Omental fat pad (tissue), 4 donors: ENCODE data around the gene GTF3C2. TPM values are rescaled to one million over a fixed set of nuclear protein-coding genes. Genes with fewer than 3 reads are reported as not detected.

Experiments used
- ATAC-seq: fragments of 150-250 bp; one replicate; pipeline ENCODE4 v1.9.1; 2016; ENCODE audit warnings: mild to moderate bottlenecking, moderate library complexity; ENCODE audit not compliant: low FRiP score
- DNase-seq: peaks from one replicate; pipeline ENCODE4 v3.0.0-alpha.2; 2019; ENCODE audit warnings: low spot score
- total RNA-seq, 4 donors: library from RNA; depleted of rRNA; stranded (reverse); fragments of >200 nt; gene quantifications; one replicate each; pipeline ENCODE4 v1.1.0, GENCODE V29; 2016
- TF ChIP-seq, protein P1 (sequence below), 3 donors: fragments of 450-650 bp; IDR thresholded peaks; one replicate each; pipeline ENCODE4 v1.5.1; 2016 to 2017; ENCODE audit warnings: antibody characterized with exemption in 3 of 3, mild to moderate bottlenecking in 3 of 3, moderate library complexity in 2 of 3

Gene GTF3C2
- total RNA-seq, 4 donors from 2014 or later, result 24.8 to 76.1 (median 34.8) TPM

DNA sequence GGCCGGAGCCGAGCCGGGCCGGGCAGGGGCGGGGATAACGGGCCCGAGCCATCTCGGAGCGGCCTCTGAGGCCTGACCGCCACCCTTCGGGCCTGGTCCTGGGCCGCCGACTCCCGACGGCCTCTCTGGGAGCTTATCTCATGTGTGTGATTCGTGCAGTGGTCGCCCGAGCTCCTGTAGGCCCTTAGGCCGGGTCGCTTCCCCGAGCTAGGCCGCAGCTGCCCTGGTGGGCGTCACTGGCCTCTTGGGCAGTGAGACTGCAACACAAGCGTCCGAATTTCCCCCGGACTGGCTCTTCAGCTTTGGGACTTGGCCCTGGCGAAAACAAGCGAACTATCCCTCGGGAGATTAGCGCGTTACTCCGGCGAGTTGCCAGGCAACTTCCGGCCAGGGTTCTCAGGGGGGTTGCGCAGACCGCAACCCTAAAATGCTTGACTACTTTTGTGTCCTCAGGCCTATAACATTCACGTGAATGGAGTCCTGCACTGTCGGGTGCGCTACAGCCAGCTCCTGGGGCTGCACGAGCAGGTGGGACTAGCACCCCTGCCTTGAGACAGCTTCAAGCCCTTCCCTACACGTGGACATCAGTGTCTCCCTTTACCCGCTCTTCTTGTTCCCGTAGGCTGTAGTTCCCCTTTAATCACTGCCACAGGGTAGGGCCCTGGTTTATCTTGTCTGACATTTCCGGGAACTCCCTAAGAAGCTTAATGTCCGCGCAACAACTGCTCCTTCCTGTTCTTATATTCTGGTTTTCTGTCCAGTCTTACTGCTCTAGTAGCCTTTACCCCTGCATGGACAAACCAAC, 14.5 kb upstream of the GTF3C2 start:
- TF ChIP-seq, protein P1, sequence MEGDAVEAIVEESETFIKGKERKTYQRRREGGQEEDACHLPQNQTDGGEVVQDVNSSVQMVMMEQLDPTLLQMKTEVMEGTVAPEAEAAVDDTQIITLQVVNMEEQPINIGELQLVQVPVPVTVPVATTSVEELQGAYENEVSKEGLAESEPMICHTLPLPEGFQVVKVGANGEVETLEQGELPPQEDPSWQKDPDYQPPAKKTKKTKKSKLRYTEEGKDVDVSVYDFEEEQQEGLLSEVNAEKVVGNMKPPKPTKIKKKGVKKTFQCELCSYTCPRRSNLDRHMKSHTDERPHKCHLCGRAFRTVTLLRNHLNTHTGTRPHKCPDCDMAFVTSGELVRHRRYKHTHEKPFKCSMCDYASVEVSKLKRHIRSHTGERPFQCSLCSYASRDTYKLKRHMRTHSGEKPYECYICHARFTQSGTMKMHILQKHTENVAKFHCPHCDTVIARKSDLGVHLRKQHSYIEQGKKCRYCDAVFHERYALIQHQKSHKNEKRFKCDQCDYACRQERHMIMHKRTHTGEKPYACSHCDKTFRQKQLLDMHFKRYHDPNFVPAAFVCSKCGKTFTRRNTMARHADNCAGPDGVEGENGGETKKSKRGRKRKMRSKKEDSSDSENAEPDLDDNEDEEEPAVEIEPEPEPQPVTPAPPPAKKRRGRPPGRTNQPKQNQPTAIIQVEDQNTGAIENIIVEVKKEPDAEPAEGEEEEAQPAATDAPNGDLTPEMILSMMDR (IDR thresholded peaks at IDR 0.05), result no peak
- ATAC-seq, result peak; percentile 11
- no peak for DNase-seq

DNA sequence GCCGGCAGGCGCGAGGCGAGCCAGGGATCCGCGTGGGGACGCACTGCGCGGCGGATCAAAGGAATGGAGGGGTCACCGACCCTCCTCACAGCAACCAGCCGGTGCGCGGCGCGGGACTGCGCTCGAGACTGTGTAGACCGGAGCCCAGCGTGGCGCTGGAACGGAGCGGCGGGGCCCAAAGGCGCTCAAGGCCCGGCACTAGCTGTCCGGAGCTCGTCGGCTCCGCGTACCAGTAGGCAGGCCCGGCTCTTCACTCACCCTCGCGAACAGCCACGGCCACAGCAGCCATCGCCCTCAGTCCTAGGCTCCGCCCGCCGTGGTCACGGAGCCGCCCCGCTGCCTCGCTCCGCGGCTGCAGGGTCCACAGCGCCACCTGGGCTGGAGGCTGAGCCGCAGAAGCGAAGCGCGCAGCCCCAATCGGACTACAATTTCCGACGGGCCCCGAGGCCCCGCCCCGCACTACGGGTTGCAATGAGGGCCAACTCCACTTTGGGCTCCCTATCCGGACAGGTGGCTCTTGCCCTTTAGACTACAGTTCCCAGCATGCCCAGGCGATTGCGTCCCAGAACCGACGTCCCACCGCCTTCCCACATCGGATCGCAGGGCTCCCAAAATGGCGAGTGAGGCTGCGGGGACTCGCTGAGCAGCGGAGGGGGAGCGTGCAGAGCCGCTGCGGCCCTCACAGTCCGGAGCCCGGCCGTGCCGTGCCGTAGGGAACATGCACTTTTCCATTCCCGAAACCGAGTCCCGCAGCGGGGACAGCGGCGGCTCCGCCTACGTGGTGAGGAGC, 13.7 kb upstream of the GTF3C2 start, which contains the start of the genes EIF2B4 and SNX17:
Gene EIF2B4, minus strand, starts transcription at position 313 of the 790 bp plus-strand sequence. Its CDS starts 24 bp downstream, at position 289.
Gene SNX17, plus strand, starts transcription at position 591 of the 790 bp plus-strand sequence. Its CDS starts 128 bp downstream, at position 719.
- peak; percentile 96 for ATAC-seq

DNA sequence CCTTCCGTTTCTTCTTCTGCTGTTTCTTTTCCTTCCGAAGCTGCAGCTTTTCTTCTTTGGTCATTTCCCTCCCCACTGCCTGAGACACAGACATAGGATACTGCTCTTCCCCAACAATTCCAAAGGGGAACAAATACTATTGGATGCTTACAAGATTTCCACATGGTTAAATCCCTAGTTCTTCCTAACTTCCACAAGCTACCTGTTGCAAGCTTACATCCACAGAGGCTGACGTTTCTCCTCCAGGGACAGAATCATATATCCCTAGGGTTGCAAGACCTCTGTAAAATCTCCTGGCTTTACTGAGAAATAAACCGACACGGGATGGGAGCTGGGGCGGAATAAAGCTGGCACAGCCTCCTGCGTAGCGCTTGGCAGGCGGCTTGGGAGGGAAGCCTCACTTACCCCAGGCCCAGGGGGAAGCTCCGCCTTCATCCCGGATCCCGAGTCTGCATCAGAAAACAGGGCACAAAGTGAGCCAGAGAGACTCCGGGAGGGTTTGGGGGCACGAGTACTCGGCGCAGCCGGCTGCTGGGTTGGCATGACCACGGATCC, 13.0 kb upstream of the GTF3C2 start:
- peak; percentile 35 for DNase-seq
- TF ChIP-seq, protein P1 (IDR thresholded peaks at IDR 0.05), result no peak
- peak; percentile 46 for ATAC-seq

More for the DNA sequence above, 13.7 kb upstream of the GTF3C2 start, which contains the start of the genes EIF2B4 and SNX17:
- DNase-seq, result peak; percentile 94
- TF ChIP-seq, protein P1 (IDR thresholded peaks at IDR 0.05), result no peak

DNA sequence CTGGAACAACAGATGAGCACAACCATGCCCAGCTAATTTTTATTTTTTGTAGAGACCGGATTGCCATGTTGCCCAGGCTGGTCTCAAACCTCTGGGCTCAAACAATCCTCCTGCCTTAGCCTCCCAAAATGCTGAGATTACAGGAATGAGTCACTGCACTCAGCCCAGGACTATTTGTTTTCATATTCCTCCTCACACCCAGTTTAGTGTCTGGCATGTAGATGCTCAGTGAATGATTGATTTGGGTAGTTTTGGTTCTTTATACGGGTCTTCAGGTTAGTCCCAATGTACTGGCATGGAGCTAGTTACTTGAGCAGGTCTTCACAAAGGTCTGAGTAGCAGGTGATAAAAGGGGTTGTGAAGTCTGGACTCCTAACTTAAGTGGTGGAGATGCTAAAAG, 7.4 kb upstream of the GTF3C2 start:
- DNase-seq (no peak), ATAC-seq (no peak)
- TF ChIP-seq, protein P1 (IDR thresholded peaks at IDR 0.05), result no peak

DNA sequence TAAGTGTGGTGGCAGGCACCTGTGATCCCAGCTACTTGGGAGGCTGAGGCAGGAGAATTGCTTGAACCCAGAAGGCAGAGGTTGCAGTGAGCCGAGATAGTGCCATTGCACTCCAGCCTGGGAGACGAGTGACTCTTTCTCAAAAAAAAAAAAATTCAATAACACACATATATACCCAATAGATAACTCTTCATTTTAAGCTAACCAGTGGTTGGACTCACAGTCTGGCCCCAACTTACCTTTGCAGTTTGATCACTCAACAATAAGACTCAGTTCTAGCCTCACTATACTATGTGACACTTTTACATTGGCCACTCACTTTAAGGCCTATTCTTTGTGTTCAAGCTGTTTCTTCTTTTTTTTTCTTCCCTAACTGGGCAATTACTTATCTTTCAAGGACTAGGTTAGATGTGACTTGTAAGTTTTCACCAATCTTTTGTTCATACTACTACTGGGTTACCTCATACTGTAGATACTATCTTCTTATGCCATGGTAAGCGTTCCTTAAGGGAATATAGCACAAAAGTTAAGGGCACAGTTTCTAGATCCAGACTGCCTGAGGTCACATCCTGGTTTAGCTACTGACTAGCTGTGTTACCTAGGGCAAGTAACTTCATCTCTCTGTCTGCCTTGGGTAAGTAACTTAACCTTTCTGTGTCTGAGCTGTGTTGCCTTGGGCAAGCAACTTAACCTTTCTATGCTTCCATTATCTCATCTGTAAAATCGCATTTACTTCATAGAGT, 6.3 kb upstream of the GTF3C2 start:
- DNase-seq (no peak), ATAC-seq (no peak)
- TF ChIP-seq, protein P1 (IDR thresholded peaks at IDR 0.05), result no peak

DNA sequence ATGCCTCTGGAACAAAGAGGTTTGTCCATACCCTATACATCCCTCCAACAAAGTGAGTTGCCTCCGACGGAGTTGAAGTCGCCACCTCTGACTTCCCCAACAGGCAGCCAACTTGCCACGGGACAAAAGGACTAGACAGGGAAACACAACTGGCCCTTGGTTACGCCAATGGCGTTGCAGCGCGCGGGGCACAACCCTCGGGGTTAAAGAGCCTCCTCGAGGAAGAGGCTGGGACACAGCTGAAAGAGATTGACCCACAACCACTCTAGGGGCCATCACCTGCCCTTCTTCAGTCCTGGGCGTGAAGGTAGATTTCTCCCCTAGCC, 545 bp downstream of the GTF3C2 start:
- DNase-seq, result no peak
- TF ChIP-seq, protein P1 (IDR thresholded peaks at IDR 0.05), result no peak
- peak; percentile 31 for ATAC-seq
